Fibroblast of skin of abdomen (primary cell): ENCODE results near the gene CHMP1B. TPM values are rescaled to one million over a fixed set of nuclear protein-coding genes. Genes with fewer than 3 reads are reported as not detected.
A peak's percentile ranks its signal among the peaks of the same experiment; 100 is the strongest.

Experiments
- DNase-seq: peaks from one replicate; pipeline ENCODE4 v3.0.0-alpha.2; 2013
- polyA plus RNA-seq, 2 experiments: library from polyadenylated mRNA; unstranded; fragments of 120-200 nt; gene quantifications; one replicate each; pipeline ENCODE4 v1.2.1, GENCODE V29; 2013; ENCODE audit not compliant: insufficient read length in 2 of 2

Gene CHMP1B
- polyA plus RNA-seq (2013, experiment 1 of 2; ENCODE audit: insufficient read length): 24.3 TPM
- 25.1 TPM for polyA plus RNA-seq (2013, experiment 2 of 2; ENCODE audit: insufficient read length)

- DNase-seq: peak; percentile 97
These were observed at the start of gene CHMP1B for GRCh38 chr18:11851146-11851805. TSS of gene CHMP1B (plus strand) at chr18:11851413. CDS start at chr18:11851512, 99 bp downstream.

- DNase-seq: no peak
These were observed 49.6 kb upstream of the CHMP1B start for GRCh38 chr18:11801573-11801972.

GRCh38 chr18:11802158-11802557 lies 49.1 kb upstream of the CHMP1B start:
- DNase-seq: no peak

GRCh38 chr18:11802586-11802985 lies 48.6 kb upstream of the CHMP1B start:
- DNase-seq: no peak

- no peak for DNase-seq
These were observed 44.0 kb upstream of the CHMP1B start for GRCh38 chr18:11807233-11807632.

- peak; percentile 52 for DNase-seq
These were observed 43.0 kb upstream of the CHMP1B start for GRCh38 chr18:11808001-11808855.

GRCh38 chr18:11809895-11810294 lies 41.3 kb upstream of the CHMP1B start:
- DNase-seq: no peak

- no peak for DNase-seq
These were observed 40.8 kb upstream of the CHMP1B start for GRCh38 chr18:11810379-11810778.

- DNase-seq: no peak
These were observed 40.2 kb upstream of the CHMP1B start for GRCh38 chr18:11811009-11811408.

- DNase-seq: no peak
These were observed 34.0 kb upstream of the CHMP1B start for GRCh38 chr18:11817229-11817628.

- no peak for DNase-seq
These were observed 32.6 kb upstream of the CHMP1B start for GRCh38 chr18:11818486-11819203.

GRCh38 chr18:11819938-11820337 lies 31.3 kb upstream of the CHMP1B start:
- DNase-seq: no peak

- no peak for DNase-seq
These were observed 30.5 kb upstream of the CHMP1B start for GRCh38 chr18:11820697-11821096.

GRCh38 chr18:11821208-11821607 lies 30.0 kb upstream of the CHMP1B start:
- DNase-seq: no peak

GRCh38 chr18:11821643-11822237 lies 29.5 kb upstream of the CHMP1B start:
- DNase-seq: no peak

GRCh38 chr18:11823545-11823944 lies 27.7 kb upstream of the CHMP1B start:
- DNase-seq: no peak

GRCh38 chr18:11826836-11827235 lies 24.4 kb upstream of the CHMP1B start:
- no peak for DNase-seq

- DNase-seq: no peak
These were observed 22.3 kb upstream of the CHMP1B start for GRCh38 chr18:11828786-11829432.

- DNase-seq: no peak
These were observed 20.6 kb upstream of the CHMP1B start for GRCh38 chr18:11830585-11830984.

- no peak for DNase-seq
These were observed 19.3 kb upstream of the CHMP1B start for GRCh38 chr18:11831921-11832320.

- no peak for DNase-seq
These were observed 16.4 kb upstream of the CHMP1B start for GRCh38 chr18:11834772-11835171.

- DNase-seq: no peak
These were observed 11.7 kb upstream of the CHMP1B start for GRCh38 chr18:11839556-11839955.
